ENCODE data around the gene WSCD1. TPM values are rescaled to one million over a fixed set of nuclear protein-coding genes. Genes with fewer than 3 reads are reported as not detected.

The WSCD1 gene
- total RNA-seq = under 1 TPM; 0.06 to 0.27 TPM

DNA sequence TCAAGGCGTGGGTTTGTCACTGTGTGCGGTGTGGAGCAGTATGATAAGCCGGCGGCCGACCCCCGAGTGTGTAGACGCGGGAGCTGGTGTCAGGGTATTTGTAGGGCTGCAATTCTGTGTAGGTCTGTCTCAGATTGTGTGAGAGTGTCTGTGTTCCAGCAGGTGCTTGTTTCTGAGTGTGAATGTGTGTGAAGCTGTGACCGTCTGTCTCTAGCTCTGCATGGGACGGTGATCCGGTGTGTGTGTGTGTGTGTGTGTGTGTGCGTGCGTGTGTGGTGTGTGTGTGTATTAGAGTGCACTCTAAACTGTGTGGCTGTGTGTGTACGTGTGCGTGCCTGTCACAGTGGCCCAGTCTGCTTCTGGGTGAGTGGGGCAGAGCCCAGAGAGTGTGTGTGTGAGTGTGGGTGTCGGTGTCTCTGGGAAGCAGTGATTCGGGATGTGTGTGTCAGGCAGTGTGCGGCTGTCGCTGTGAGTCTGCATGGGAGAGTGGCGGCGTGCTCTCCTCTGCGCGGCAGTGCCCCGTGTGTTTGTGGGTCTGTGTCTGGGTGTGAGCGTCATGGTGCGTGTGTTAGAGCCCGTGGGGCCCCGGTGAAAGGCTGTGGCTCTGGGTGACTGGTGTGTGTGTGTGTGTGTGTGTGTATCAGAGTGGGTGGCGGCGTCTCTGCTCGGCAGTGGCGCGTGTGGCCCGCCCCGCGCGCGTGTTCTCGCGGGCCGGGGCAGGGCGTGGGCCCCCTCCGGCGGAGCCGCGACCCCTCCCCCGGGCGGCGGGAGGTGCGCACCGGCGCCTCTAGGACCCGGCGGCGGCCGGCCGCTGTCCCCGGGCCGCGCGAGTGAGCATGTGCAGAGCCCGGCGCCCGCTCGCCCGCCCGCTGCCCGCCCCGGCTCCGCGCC, at the start of gene WSCD1:
WSCD1 (plus strand) TSS at position 841 of the 891 bp plus-strand sequence. CDS start 10,280 bp downstream, outside the sequence.
- ChIA-PET POLR2A (interaction anchor here (0.6 kb wide), 1 partner anchor 480 kb away, joined by 7 read pairs; no protein-coding TSS in a partner anchor), CTCF (no interaction called here)

DNA sequence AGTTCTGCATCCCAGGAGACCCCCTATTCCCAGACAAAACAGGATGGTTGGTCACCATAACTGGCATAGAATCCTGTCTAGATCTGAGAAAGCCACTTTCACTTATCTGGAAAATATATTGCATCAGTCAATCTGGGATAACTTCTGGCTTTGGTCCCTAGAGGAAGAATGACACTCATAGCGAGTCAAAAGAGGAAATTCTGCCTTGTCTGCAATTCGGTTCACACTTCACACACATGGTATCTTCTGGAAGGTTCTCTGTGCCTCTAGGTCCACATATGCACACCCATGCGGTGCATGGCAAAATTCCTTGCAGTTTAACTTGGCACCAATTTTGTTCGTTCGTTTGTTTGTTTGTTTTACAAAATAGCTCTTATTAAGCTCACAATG, 49.2 kb upstream of the WSCD1 start:
- CTCF ChIA-PET = no interaction called here
- POLR2A ChIA-PET = no interaction called here

DNA sequence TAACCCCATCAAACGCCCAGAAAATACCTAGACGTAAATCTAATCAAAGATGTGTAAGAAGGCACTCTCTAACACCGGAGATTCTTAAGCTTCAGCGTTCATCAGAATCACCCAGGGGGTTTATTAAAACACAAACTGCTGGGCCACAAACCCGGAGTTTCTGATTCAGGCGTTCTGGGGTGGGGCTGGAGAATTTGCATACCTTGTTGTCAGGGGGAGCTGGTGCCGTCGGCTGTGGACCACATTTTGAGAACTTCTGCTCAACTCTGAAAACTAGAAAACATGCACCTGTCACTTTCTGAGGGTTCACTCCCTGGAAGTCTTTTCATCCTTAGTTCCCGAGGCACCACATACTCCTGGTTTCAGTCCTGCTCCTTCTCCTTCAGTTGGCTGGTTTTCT, 48.6 kb upstream of the WSCD1 start:
- CTCF ChIA-PET = no interaction called here

DNA sequence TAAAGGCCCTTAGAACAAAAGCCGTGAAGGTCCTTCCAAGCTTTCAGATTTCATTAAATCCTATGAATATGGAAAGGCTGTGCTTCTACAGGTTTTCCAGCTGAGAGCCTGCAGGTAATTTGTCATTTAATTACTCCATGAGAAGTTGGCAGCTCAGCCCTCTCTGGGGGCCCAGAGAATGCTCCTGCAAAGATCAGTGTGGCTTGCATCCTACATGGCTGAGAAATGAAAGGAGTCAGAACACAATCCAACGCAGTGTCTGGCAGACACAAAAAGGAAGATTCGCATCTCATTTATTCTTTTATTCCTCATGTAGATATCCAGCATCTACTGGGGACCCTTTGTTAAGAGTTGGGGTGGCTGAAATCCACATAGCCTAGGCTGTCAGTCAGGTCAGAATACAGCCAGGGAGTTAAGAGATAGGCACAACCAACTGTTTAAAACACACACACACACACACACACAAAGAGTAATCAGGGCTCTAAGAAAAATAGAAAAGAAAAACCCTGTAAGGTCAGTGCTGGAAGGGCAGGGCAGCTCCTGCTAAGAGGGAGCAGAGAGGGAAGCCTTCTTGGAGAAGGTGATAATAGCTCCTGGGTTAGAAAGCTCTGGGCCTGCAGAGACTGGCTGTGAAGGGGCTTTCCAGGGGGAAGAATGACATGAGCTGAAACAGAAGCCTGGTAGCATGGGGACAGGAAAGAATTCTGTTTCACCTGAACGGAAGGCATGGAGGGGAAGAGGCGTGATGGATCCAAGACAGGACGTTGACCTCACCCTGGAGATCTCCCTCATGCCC, 46.9 kb upstream of the WSCD1 start:
- ChIA-PET CTCF (no interaction called here), POLR2A (no interaction called here)

More for the DNA sequence above, 48.6 kb upstream of the WSCD1 start:
- POLR2A ChIA-PET = no interaction called here

DNA sequence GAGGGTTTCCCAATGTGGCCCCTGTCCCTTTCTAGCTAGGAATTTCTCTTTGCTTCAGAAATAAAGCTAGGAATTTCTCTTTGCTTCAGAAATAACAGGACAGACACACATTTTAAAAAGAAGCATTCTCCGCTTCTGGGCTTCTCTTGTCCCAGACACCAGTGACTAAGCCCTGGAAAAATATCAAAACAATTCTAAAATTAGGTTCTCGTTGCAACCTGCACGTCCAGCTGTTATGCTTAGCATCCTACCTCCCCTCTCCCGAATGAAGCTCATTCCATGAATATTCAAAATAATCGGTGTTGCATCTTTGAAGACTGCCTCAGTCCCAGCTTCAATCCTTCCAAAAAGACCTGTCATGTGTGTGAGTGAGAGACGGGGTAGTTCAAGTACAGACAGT, 45.6 kb upstream of the WSCD1 start:
- ChIA-PET POLR2A (no interaction called here), CTCF (no interaction called here)

DNA sequence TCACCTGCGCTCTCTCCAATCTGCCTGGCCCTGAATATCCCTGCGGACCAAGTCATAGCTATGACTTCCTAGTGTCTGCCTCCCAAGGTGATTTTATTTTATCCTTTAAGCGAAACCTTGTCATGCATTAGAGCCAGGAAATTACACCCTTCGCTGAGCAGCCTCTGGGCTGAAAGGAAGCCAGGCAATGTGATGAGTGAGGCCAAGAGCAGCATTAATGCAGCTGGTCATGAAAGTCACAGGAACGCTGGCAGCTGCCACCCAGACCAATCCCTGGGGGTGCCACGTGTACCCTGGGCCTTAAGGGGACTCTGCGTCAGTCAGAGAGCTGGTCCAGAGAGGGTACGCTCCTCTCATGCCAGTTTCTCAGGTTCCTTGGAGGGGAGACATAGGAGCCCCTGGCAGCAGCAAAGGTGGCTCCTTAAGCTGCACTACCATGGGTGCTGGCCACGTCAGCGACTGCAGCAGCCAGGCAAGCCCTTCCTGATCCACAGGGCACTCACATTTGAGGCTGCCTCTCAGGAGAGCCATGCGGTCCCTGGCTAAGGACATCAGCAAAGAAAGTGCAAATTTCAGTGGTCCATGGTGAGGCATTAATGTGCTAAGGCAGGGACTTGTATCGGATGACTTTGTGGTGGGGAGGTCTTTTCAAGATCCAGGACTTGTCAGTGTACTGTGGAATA, 42.7 kb upstream of the WSCD1 start:
- CTCF ChIA-PET = no interaction called here
- POLR2A ChIA-PET = no interaction called here

DNA sequence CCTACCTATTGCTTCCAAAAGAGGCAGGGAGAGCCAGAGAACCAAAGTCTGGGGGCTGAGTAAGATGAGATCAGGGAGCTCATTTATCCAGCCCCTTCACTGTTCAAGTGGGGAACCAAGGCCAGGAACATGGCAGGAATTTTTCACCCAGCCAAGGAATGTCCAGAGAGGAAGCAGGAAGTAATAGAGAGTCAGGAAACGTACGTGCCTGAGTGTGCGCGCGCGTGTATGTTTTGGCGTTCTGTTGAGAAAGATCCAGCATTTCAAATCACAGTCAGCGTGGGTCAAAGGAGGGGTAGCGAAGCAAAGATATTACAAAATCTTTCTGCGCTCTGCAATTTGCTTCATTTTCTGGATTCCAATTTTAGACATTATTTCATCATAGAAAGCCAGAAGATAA, 41.9 kb upstream of the WSCD1 start:
- POLR2A ChIA-PET = no interaction called here
- CTCF ChIA-PET = no interaction called here

DNA sequence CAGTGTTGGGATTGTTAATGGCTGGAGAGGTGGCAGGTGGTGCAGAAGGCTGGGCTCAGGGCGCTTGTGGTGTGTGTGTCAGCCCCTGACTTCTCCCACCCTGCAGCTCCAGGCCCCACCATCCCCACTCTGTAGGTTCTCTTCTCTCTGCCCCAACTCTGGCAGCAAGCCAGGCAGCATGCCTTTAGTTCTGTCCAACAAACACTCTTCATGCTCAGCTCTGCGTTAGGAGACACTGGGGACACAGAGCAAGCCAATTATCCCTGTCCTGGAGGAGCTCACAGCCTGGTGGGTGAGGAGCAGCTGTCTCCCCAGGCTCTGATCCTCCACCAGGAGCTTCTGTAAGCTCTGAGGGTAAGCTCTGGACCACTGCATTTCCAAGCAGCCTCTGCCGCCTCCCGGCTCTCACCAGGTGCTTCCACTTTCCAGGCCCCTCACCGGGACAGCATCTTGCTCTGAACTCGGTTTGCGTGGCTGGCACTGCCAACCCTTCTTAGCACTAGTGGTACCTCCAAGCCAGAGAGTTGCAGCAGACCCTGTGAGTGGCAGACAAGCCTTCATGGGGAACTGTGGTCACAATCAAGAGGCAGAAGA, 34.3 kb upstream of the WSCD1 start:
- CTCF ChIA-PET = no interaction called here
- POLR2A ChIA-PET = no interaction called here

DNA sequence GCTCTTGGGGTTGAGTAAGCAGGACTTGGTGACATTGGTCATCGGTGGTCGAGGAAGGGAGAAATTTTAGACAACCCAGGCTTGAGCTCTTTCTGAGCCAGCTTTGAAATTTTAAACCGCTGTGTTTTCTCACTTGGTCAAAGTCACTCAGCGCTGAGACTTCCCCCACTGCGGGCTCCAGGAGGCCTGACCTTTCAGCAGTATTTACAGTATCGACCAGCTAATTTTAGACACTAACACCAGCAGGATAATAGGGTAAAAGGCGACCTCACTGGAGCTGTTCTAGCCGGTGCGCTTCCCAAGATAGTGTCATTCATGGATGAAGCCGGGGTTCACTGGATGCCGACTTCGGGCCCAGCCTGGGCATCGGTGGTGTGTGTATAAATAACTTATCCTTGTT, 29.7 kb upstream of the WSCD1 start:
- CTCF ChIA-PET = no interaction called here
- POLR2A ChIA-PET = no interaction called here

DNA sequence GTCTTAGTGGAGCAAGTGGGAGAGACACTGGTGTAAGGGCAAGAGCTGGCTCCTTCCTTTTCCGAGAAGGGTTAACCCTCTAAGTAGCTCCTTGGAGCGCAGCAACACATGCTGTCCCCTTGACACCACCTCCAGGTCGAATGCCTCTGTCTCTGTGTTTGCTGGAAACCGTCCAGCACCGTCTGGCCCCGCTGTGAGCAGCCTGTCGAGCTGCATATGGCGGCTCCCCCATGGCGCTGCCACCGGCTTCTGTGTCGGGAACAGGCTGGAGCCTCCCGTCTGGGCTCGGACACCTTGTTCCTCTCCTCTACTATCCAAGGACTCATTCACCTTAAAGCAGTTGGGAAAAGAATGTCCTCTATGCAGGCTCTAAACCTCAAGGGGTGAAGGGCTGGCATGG, 28.9 kb upstream of the WSCD1 start:
- ChIA-PET CTCF (no interaction called here), POLR2A (no interaction called here)

DNA sequence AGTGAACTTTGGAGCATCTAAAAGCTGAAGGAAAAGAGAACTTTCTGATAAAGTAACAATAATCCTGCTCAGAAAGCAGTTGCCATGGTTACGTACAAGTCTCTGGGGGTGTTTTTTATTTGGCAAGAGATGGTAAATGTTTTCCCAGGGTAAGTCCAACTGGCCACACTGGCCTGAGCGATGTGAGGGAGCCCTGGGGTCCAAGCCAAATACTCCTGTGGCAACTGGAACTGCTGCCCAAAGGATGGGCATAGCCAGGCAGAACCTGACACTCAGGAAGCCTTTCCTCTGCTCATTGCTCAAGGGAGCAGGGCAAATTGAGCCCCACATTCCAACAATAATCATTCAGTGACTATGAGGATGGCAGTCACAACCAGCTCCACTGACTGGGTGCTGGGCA, 26.8 kb upstream of the WSCD1 start:
- CTCF ChIA-PET = no interaction called here
- POLR2A ChIA-PET = no interaction called here

DNA sequence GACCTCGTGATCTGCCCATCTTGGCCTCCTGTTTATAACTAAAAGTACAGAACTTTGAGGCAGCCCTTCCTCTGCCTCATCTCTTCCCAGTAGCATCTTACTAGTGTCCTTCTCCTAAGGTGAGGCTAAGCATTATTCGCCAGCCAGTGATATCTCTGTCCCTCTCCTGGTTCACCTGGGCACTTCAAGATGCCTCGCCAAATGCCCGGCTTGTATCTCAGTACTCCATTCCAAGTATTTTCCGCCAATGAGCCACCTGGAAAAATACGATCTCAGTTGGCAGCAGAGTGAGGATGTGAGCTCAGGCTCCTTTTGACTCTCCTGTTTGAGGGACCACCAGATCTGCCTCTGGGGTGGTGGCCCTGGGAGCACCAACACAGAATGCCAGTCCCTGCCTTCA, 25.9 kb upstream of the WSCD1 start:
- ChIA-PET CTCF (no interaction called here), POLR2A (no interaction called here)

DNA sequence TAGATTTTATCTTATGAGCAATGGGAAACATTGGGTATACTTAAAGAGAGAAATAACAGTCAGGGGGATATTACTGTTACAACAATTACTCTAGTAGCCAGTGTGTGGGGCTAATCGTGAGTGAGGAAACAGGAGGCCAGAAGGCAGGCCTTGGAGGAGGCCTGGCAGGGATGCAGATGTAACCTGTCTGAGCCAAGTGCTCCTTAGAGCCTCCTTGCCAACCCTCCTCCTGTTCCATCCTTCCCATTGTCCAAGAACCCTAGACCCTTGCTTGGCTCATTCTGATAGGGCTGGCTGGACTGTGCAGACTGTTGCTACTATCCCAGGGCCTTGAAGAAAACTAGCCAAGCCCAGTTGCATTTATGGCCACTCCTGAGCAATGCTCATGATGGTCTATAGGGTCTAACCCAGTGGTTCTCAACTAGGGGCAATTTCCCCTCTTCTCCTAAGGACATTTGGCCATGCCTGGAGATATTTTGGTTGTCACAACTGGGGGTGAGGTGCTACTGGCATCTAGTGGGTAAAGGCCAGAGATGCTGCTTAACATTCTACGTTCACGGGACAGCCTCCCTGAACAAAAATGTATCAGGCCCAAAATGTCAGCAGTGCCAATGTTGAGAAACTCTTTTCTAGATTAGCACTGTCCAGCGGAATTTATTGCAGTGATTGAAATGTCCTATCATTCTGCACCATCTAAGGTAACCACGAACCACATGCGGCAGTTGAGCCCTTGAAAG, 24.4 kb upstream of the WSCD1 start:
- POLR2A ChIA-PET = no interaction called here
- CTCF ChIA-PET = no interaction called here

DNA sequence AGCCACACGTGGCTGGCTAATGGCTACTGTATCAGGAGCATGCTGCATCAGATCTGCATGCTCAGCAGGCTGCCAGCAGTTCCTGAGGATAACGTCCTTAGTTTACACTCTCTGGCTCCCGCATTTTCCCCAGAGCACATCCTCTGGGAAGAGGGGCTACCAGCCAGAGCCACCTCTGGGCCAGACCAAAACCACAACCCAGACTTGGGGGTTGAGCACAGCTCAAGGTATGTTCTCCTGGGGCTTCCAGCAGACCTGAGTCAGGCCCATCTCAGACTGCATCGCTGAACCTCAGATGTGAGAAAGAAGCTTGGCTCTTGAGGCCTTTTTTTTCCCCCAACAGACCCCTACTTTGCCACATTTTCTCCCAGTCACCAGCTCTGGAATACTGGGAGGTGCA, 23.7 kb upstream of the WSCD1 start:
- ChIA-PET POLR2A (no interaction called here), CTCF (no interaction called here)

DNA sequence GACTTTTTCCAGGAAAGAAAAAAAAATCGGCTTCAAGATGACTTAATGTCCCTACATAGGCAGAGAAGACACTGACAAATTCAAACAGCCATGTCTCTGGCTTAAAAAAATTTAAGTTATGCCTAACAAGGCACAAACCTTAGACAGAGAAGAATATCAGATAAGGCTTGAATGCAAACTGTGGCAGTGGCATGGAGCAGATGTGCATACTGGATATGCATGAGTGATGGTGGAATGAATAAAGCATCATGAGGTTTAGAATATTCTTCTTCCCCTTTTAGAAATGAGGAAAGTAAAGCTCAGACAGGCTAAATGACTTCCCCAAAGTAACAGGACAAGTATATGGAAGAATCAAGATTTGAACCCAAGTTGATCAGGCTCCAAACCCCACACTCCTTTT, 23.2 kb upstream of the WSCD1 start:
- ChIA-PET POLR2A (no interaction called here), CTCF (no interaction called here)

DNA sequence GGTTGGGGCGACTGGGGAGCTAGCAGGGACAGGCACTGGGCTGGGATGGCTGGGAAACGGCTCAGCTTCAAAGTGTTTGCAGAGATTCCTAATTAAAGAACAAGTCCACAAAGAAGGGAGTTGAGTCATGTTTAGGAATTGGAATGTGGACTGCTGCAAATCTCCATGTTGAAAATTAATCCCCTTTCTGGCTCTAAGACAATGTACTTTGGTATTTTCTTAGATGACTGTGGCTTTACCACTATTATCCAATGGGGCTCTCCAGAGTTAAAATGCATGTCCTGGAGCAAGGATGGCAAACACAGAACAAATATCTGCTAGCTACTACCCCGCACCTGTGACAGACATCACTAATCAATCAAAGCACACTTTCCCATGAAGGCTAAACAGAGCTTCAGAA, 22.2 kb upstream of the WSCD1 start:
- CTCF ChIA-PET = no interaction called here
- POLR2A ChIA-PET = no interaction called here

DNA sequence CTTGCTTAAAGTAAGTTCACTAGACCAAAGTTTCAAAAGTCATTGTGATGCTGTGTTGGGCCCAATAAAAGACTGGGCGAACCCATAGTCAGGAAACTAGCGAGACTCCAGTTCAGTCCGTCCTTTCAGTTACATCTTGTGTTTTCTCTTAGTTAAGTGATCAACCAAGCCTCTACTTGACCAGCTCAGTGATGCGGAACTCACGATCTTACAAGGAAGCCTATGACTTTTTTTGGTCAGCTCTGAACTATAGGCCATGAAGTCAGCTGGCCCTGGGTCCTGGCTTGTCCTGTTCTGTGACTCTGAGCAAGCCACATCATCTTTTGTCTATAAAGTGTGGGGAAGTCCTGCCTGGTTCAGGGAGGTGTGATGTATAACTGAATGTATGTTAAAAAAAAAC, 21.7 kb upstream of the WSCD1 start:
- CTCF ChIA-PET = no interaction called here

DNA sequence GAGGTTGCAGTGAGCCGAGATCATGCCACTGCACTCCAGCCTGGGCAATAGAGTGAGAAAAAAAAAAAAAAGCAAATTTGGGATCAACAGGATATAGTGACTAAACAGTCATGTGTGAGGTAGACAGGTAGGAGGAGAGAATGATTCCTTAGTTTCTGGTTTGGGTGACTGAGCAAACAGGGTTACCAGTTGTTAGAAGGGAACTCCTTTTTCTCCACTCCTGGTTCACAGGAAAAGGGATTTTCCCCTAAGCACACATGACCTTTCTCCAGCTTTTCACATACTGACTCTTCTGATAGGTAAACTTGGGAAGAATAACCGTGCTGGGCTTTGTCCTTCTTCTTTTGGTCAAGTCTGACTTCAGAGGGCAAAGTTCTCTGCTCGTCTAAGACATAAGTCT, 17.3 kb upstream of the WSCD1 start:
- CTCF ChIA-PET = interaction anchor here (0.7 kb wide), 1 partner anchor 429 kb away, joined by 3 read pairs; no protein-coding TSS in a partner anchor
- POLR2A ChIA-PET = no interaction called here

More for the DNA sequence above, 21.7 kb upstream of the WSCD1 start:
- POLR2A ChIA-PET = no interaction called here

DNA sequence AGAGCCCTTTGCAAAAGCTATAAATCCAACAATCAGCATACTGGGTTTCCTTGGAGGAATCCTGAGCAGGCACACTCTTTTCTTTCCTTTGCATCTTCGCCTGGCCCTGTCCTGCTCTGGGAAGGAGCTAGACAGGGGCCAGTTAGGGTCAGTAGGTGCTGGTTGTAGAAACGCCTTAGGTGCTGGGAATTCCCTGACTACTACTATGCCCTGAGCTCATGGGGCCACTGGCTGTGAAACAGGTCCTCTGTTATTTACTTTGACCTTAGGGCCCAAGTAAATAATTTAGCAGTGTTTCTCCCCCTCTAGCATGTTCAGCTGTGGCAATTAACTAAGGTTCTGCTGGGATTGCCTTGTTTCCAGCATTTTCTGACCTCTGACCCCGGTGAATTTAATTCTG, 15.8 kb upstream of the WSCD1 start:
- CTCF ChIA-PET = no interaction called here
- POLR2A ChIA-PET = no interaction called here

DNA sequence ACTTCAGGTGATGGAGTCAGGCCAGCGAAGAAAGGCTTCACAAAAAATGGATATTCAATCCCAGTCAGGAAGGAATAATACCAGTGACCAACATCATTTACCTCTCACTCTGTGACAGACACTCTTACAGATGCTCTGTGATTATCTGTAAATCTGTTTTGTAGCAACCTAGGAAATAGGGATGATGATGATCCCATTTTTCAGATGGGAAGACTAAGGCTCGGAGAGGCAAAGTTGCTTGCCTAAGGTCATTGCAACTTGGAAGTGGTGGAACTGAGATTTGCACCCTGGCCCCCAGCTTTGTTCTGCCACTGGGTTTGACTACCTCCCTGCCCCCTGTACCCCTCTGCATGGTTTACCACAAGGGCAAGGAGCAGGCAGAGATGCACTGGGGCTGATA, 14.1 kb upstream of the WSCD1 start:
- CTCF ChIA-PET = no interaction called here

More for the DNA sequence above, 14.1 kb upstream of the WSCD1 start:
- POLR2A ChIA-PET = no interaction called here
